ENCODE results near the gene POU2F3. TPM values are rescaled to one million over a fixed set of nuclear protein-coding genes. Genes with fewer than 3 reads are reported as not detected.

POU2F3 gene
- total and polyA plus RNA-seq, 2 of the 8 experiments (the other 6 are each of a cell fraction or from before 2014, with no cell fraction given) = 1.0 to 2.1 TPM

DNA sequence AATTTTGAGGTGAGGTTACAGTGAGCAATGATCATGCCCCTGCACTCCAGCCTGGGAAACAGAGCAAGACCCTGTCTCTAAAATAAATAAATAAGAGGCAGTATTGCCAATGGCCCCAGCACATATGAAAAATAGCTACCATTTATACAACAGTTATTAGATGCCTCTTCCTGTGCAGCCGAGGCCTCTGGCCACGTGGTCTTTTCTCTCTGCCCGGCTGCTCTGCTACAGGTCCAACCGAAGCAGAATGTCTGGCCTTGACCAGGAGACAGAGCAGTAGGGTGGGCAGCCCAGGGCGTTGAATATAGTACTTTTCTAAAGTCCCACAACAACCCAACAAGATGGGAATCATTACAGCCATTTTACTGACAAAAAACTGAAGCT, 41.5 kb upstream of the POU2F3 start:
- Histone ChIP-seq H3K27me3 (replicated peaks in 1 of 4; ENCODE audit: control insufficient read depth in 3 of 4, extremely low read depth in 1 of 4, insufficient read depth in 3 of 4, low read length in 3 of 4) (peaks cover 3 to 41% (median 38%) of the 10 kb centered on the region in 4 experiments), H2AFZ (ENCODE audit: low read length) (no peak overlapping the region), H3K79me1 (ENCODE audit: low read depth, low read length) (no peaks in the 10 kb centered on the region), H2BK20ac (ENCODE audit: low read length) (no peak overlapping the region), H3K4ac (replicated peaks; ENCODE audit: insufficient read length, low read depth, low read length) (no peak overlapping the region), H3K27ac (ENCODE audit: low read depth, low read length) (no peak overlapping the region), H3K9me3 (ENCODE audit: insufficient read depth in 2 of 2, low read depth in 1 of 2, low read length in 1 of 2) (no peaks in the 10 kb centered on the region), H3K4me3 (ENCODE audit: extremely low read depth in 1 of 4, insufficient read depth in 2 of 4, low read depth in 3 of 4, low read length in 4 of 4) (no peak overlapping the region), H3K36me3 (ENCODE audit: control insufficient read depth in 2 of 4, insufficient read depth in 4 of 4, low read length in 3 of 4) (no peaks in the 10 kb centered on the region), H3K56ac (replicated peaks; ENCODE audit: insufficient read length, low read depth, low read length) (no peak overlapping the region), H4K5ac (ENCODE audit: insufficient read length, low read depth, low read length) (no peak overlapping the region), H3K23me2 (ENCODE audit: low read depth, low read length) (no peaks in the 10 kb centered on the region), H3K18ac (ENCODE audit: extremely low read depth, low read length) (0 out of 2 replicates have a peak overlapping the region, but pooled peaks have one; percentile 42), H4K20me1 (replicated peaks in 1 of 2; ENCODE audit: control insufficient read depth in 1 of 2, insufficient read depth in 2 of 2, low read length in 2 of 2) (no peaks in the 10 kb centered on the region), H2AK5ac (ENCODE audit: low read depth, low read length) (no peak overlapping the region), H3K14ac (ENCODE audit: insufficient read length) (no peak overlapping the region), H2BK15ac (ENCODE audit: low read length) (peak overlapping the region; percentile 61; the same call in 1 of the 2 replicates), H2BK120ac (replicated peaks; ENCODE audit: low read depth, low read length) (no peak overlapping the region), H2BK12ac (ENCODE audit: low read depth, low read length) (peak overlapping the region; percentile 52; the same call in 1 of the 2 replicates), H3K4me2 (ENCODE audit: insufficient read depth in 1 of 2, low read depth in 2 of 2, low read length in 2 of 2) (peak overlapping the region in 1 of 2 experiments; percentile 44; a peak in 1 of 4 replicates), H4K91ac (replicated peaks; ENCODE audit: insufficient read length, low read length) (no peak overlapping the region), H3K23ac (ENCODE audit: insufficient read length) (no peak overlapping the region), H2BK5ac (ENCODE audit: low read depth, low read length) (no peak overlapping the region), H3K9ac (replicated peaks in 1 of 4; ENCODE audit: extremely low read depth in 1 of 4, low read depth in 3 of 4, low read length in 3 of 4) (no peak overlapping the region), H3K79me2 (ENCODE audit: control insufficient read depth in 1 of 2, insufficient read depth in 2 of 2, low read length in 2 of 2) (no peaks in the 10 kb centered on the region), H4K8ac (ENCODE audit: extremely low read depth, insufficient read depth, low read length) (no peak overlapping the region), H3K4me1 (replicated peaks in 1 of 4; ENCODE audit: control insufficient read depth in 3 of 4, insufficient read depth in 4 of 4, low read length in 3 of 4) (peaks cover 4 to 28% (median 18%) of the 10 kb centered on the region in 4 experiments)
- ChIA-PET CTCF (ENCODE audit: partially characterized antibody) (interaction anchor here (0.7 to 17.5 kb wide), 8 partner anchors 10 to 102 kb away, joined by 3 to 237 read pairs (median 4); no protein-coding TSS in a partner anchor), POLR2A (ENCODE audit: partially characterized antibody) (no interaction called here)
- FAIRE-seq = no peak
- DNase-seq (ENCODE audit: low read depth in 1 of 2, low spot score in 2 of 2) = no peak
- TF ChIP-seq RAD21 (IDR thresholded peaks at IDR 0.05 in 1 of 2, conservative IDR thresholded peaks at IDR 0.05 in 1 of 2; ENCODE audit: low read depth in 2 of 2, low read length in 2 of 2) = no peak
- no peak for TF ChIP-seq EZH2 (IDR thresholded peaks at IDR 0.05; ENCODE audit: low read depth, low read length, severe bottlenecking)
- TF ChIP-seq SIN3A (conservative IDR thresholded peaks at IDR 0.05 in 1 of 2, IDR thresholded peaks at IDR 0.05 in 1 of 2; ENCODE audit: low read depth in 1 of 2, low read length in 2 of 2) = no peak
- TF ChIP-seq BACH1 (IDR thresholded peaks at IDR 0.05; ENCODE audit: low read length) = no peak
- no peak for TF ChIP-seq BRCA1 (IDR thresholded peaks at IDR 0.05; ENCODE audit: low read depth, low read length)
- WGBS, 2 experiments (ENCODE audit: extremely low coverage in 1 of 2, insufficient coverage in 1 of 2, insufficient read length in 1 of 2, insufficient replicate concordance in 2 of 2, low coverage in 1 of 2, low lambda C conversion rate in 2 of 2, missing lambda C conversion rate in 1 of 2) = 81% methylated on average over 5 of the region's 5 CpGs; no CpG with 5 or more reads in 1 of the 2 experiments
